Measurements from ENCODE around the gene SLC45A2.

SLC45A2 gene

GRCh38 chr5:34007201-34007620 lies 22.7 kb upstream of the SLC45A2 start:
- no peak for DNase-seq

GRCh38 chr5:34005681-34006080 lies 21.2 kb upstream of the SLC45A2 start:
- no peak for DNase-seq

- DNase-seq: no peak
These were observed 20.7 kb upstream of the SLC45A2 start for GRCh38 chr5:34005211-34005610.

- DNase-seq: no peak
These were observed 19.4 kb upstream of the SLC45A2 start for GRCh38 chr5:34003941-34004340.

DNA sequence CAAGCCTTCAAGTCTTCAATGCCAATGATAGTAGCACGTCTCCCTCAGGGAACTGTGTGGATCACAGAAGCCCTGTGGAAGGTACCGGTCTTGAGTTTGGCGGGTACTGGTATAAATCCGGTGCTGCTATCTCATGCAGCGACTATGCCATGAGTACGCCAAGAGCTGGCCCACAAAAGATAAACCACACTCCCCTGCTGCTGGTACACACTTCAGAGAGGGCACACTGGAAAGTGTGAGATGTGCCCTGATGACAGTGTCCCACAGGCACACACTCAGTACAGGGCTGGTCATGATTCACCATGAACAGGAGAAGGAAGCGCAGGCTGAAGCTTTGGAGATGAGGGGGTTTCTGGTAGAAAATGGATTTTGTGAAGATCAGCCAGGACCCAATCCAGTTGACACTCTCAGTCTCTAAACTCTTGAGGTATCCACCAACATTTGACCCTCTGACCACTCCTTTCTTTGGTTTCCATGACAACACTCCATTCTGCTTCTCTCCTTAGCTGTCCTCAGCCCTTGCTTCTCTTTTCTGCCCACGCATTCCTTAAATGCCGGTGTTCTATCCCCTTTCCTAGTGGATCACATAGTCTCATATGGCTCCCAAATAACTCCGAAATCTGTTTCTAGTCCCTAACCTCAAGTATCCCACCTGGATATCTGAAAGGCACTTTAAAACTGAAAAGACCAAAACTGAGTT lies 18.3 kb upstream of the SLC45A2 start:
- no peak for DNase-seq

DNA sequence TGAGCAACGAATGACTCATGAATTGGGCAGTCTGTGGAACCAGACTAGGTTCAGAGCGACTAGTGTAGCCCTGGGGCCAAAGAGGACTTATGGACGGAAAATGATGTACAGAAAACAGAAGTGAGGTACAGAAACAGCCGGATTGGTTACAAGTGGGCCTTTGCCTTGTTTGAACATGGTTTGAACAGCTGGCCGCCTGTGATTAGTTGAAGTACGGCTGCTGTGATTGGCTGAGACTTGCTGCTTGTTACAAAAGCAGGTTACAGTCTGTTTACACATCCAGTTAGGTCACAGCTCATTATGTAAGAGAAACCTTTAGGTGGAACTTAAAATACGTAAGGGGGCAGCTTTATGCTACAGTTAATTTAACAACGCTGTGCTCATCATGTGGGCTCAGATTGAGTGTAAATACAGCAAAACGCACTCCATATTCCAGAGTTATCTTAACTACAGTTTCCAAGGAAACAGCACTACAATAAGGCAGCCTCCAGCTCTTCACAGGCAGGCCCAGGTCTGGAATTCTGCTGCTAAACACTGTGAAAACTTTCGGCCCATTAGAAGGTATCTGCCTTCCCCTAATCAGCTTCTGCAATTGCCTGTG lies 16.8 kb upstream of the SLC45A2 start:
- no peak for DNase-seq

DNA sequence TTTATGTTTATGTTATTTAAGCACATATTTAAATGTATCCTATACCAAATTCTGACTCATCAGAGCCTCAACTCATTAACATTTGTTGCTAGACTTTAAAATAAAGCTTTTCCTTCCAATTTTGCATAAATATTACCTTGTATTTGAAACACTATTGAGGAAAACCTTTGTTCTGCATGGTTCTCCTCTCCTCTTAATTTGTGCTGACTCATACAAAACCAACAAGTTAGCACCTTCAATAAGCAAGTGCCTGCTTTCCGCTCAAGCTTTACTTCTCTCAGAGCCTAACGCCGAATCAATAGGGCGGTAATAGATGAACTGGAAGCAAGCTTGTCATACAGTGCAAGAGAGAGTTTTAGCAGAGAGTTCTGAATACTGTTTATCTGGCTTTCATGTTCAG lies 15.5 kb upstream of the SLC45A2 start:
- no peak for DNase-seq

DNA sequence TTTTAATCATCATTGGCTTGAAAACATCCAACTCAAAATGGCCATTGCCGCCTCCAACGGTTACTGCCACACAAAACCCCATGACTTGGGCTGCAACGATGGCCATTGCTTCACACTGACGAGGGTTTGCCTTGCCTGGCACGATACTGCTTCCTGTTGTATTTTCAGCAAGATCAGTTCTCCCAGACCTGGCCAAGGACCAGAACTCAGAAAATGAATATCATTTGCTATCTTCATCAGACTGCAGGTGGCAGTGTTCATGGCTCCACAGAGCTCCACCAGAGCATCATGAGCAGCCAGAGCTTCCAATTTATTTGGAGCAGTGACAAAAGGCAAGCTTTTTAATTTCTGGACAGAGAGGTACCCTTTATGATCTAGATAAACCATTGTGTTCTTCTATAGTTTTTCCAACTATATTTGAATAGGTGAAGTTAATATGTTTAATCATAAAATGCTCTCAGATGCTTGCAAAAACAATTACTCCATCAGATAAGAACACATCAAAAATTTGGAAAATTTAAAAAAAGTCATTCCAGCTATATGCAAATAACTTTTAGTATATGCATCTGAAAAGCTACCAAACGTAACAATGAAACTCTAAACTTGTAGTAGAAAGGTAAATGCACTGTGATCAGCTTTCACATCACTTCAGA lies 13.0 kb upstream of the SLC45A2 start:
- DNase-seq: no peak

DNA sequence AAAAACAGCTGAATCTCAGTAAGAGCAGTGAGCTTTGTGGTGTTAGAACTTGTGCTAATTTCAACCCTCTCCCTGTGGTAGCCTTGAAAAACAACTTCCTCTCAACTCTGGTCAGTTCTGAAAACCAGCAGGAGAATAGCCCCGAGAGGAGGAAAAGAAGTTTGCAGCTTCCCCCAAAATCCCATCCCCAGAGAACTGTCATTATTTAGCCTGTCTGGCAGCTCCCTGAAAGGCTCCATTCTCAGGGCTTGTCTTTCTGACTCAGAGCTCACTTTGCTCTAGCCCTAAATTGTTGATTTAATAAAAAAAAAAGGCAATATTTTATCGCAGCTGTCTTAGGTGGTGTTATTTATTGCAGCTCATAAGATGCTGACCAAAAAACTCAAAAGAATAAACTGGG lies 11.4 kb upstream of the SLC45A2 start:
- no peak for DNase-seq

GRCh38 chr5:33994845-33995244 lies 10.4 kb upstream of the SLC45A2 start:
- DNase-seq: no peak

- DNase-seq: no peak
These were observed 8.4 kb upstream of the SLC45A2 start for GRCh38 chr5:33992864-33993263.

DNA sequence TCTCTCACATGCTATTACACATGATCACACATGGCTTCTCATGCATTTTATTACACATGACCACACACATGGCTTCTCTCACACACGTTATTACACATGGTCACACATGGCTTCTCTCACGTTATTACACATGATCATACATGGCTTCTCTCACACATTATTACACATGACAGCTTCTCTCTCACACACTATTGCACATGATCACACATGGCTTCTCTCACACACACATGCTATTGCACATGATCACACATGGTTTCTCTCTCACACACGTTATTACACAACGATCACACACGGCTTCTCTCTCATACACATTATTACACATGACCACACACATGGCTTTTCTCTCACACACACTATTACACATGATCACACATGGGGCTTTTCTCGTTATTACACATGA lies 954 bp upstream of the SLC45A2 start:
- no peak for DNase-seq

GRCh38 chr5:33984178-33984577 lies 315 bp downstream of the SLC45A2 start:
- DNase-seq: no peak

DNA sequence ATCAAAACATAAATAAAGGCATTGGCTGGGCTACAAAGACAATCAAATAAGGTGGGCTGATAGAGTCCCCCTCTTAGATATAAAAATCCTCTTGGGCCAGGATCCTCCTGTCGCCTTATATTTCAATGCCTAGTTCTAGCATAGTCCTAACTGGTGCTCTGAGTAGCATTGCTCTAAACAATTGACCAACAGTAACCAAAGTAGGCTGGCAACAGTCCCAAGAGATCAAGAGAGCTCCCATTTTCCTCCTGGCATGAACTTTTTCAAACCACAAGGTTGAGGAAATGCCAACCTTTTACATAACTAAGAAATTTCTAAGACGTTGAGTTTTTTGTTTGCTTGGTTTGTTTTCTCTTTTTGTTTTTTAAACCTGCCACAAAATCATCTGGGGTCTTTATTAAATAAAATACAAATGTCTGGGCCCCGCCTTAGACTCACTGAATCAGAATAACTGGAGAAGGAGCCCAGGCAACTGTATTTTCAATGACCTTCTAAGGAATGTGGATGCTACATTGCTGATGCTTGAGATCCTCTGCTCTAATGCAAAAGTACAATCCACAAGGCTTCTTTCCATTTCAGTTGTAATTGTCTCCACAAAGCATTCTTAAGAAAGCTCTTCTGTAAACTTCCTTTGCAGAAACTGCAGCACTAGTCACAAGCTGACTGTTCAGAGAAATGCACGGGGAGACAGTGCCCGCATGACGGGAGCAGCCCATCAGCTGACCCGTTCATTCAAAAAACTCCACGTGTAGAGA lies 2.9 kb downstream of the SLC45A2 start:
- no peak for DNase-seq

- DNase-seq: no peak
These were observed 4.5 kb downstream of the SLC45A2 start for GRCh38 chr5:33980030-33980429.

DNA sequence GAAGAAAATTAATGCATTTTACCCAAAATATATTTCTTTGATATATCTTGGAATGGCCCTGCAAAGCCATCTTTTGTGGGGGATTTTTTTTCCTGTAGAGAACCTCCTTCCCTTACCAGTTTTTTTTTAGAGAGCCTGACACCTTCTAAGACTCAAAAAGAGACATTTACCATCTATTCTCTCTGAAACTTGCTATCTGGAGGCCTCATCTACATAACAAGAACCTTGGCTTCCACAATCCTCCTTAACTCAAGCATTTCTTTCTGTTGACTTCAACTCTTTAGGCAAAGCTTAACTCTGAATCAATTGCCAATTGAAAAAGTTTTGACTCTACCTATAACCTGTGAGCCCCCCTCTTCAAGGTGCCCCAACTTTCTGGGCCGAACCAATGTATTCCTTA lies 6.2 kb downstream of the SLC45A2 start:
- no peak for DNase-seq

GRCh38 chr5:33976307-33976706 lies 8.2 kb downstream of the SLC45A2 start:
- DNase-seq: no peak

DNA sequence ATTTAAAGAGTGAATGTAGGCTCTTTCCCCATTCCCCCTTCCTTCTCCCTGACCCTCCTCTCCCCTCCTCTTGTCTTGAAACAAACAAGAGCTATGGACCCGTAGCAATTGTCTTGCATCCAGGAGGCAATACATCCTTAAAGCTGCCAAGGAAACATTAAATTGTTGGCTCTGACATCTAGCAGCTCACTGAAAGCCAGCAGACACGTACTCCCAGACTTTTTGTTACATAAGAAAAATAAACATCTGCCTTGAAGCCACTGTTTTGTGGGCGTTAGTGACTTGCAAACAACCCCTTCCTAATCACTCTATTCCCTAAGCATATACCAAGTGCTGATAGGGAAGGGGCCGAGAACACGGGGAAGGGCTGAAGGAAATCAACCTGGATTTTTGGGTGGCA lies 8.6 kb downstream of the SLC45A2 start:
- no peak for DNase-seq

DNA sequence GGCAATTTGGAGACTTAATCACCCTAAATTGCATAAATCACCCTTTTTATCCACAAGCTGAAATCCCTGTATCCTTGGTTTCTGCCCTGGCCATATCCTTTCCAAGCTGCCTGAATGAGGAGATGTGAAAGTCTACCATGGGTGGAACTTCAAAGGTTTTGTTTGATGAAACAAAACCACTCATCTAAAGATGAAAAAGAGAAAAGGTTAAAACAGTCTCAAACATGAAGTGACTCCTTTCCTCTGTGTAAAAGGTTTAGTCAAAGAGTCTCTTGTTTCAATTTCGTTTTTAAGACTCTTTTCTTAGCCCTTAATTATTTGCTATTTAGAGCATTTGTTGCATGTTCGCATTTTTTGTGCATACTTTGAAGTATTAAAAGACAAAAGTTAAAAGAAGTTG lies 11.2 kb downstream of the SLC45A2 start:
- no peak for DNase-seq

DNA sequence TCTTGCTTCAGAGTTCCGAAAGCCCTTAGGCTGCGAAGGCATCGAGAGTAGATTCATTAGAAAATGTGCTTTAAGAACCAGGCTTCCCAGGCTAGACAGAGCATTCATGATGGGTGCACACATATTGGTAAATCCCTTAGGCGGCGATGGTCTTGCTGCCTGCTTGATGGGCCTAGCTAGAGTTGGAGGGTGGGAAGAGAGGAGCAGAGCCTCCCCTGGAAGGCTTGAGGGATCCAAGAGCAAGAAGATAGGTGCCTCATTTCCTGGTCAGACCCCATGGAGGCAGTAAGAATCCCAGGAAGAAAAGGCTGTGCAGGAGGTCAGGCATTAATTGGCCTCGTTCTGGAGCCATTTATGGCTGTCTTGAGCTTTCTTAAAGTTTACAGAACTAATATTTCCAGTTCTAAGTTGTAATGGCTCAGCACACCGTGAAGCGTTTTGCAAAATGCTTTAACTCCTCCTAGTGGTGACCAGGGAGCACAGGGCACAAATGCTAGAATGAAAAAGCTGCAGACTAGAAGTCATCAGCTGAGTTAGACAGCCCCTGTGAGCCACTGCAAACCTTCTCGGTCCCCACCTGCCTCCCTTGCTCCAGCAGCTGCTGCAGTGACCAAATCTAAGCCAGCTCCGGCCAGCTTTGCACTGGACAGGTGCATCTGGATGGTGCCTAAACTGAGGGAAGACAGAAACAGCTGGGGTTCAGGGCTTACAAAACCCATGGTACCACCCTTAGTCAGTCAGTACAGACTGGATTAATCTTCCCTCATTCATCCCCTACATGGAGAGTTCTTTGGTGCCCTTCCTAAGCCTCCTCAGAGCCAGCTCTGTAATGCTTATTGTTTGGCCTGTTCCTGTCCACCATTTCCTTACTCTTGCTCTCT lies 14.7 kb downstream of the SLC45A2 start:
- DNase-seq: no peak

- DNase-seq: no peak
These were observed 16.1 kb downstream of the SLC45A2 start for GRCh38 chr5:33968211-33969005.

GRCh38 chr5:33966805-33967204 lies 17.7 kb downstream of the SLC45A2 start:
- no peak for DNase-seq

Measured in GOT3 (cell line).